HepG2 (cell line): ENCODE results near the gene LRRC27. TPM values are rescaled to one million over a fixed set of nuclear protein-coding genes. Genes with fewer than 3 reads are reported as not detected.

Source experiments
- BHLHE40 ChIP-seq: IDR thresholded peaks from 2 replicates; pipeline ENCODE4 v1.6.1; 2011; ENCODE audit warnings: low read length, improper control_type of control experiment
- GATAD1 ChIP-seq: IDR thresholded peaks from 2 replicates; pipeline ENCODE4 v1.6.1; 2016; ENCODE audit warnings: missing genetic modification reagents, missing compliant biosample characterization
- HOXA3 ChIP-seq: sonication (generic); formaldehyde crosslinking; IDR thresholded peaks from 2 replicates; pipeline ENCODE4 v1.5.0; 2020; ENCODE audit warnings: missing genetic modification reagents
- MAZ ChIP-seq, 2 experiments: sonication (generic) in 1 of 2; formaldehyde crosslinking in 1 of 2; IDR thresholded peaks; 2 replicates each; pipeline versions ENCODE4 v1.5.0 to v1.6.1; 2012 to 2020; ENCODE audit warnings: low read depth in 2 of 2, mild to moderate bottlenecking in 2 of 2, borderline replicate concordance in 1 of 2, improper control_type of control experiment in 1 of 2, low read length in 1 of 2, missing genetic modification reagents in 1 of 2, moderate library complexity in 1 of 2
- SIX1 ChIP-seq: sonication (generic); formaldehyde crosslinking; IDR thresholded peaks from 2 replicates; pipeline ENCODE4 v1.4.0; 2020; ENCODE audit warnings: missing genetic modification reagents, borderline replicate concordance
- TEAD3 ChIP-seq: optimal IDR thresholded peaks from 2 replicates; pipeline ENCODE3; 2016; ENCODE audit warnings: borderline replicate concordance
- XRCC5 ChIP-seq: fragments of 200-400 bp; formaldehyde crosslinking; optimal IDR thresholded peaks from 2 replicates; pipeline ENCODE3; 2017; ENCODE audit warnings: mild to moderate bottlenecking, low read length
- ZFX ChIP-seq: sonication (generic); formaldehyde crosslinking; IDR thresholded peaks from 2 replicates; pipeline ENCODE4 v1.4.0; 2020; ENCODE audit warnings: mild to moderate bottlenecking, low read depth, missing genetic modification reagents, moderate library complexity
- ZNF746 ChIP-seq: sonication (generic); formaldehyde crosslinking; IDR thresholded peaks from 2 replicates; pipeline ENCODE4 v1.8.0; 2022; ENCODE audit warnings: mild to moderate bottlenecking, missing genetic modification reagents
- polyA plus RNA-seq, 8 experiments: library from polyadenylated mRNA; depleted of rRNA in 3 of 8; stranded (reverse) in 7 of 8; unstranded in 1 of 8; fragments of >200 nt; fragmentation: Illumina TruSeq in 4 of 8; extraction: Trizol in 4 of 8; gene quantifications; 2 replicates each; pipeline versions ENCODE4 v1.2.1 to v1.2.3, GENCODE V29; 2011 to 2016; ENCODE audit warnings: low read depth in 4 of 8, missing spikeins in 1 of 8, mixed read lengths in 1 of 8; ENCODE audit not compliant: insufficient read depth in 1 of 8
- total RNA-seq, 5 experiments: library from RNA; depleted of rRNA; stranded (reverse); fragments of >200 nt; fragmentation: Illumina TruSeq; extraction: Trizol; gene quantifications; 2 replicates each; pipeline ENCODE4 v1.2.3, GENCODE V29; 2016; ENCODE audit warnings: low read depth in 1 of 5
- TF ChIP-seq, protein P1 (sequence below): sonication (generic); formaldehyde crosslinking; IDR thresholded peaks from 2 replicates; pipeline ENCODE4 v1.4.0; 2020; ENCODE audit warnings: mild to moderate bottlenecking, low read depth, missing genetic modification reagents
- TF ChIP-seq, protein P2 (sequence below): sonication (generic); formaldehyde crosslinking; IDR thresholded peaks from 2 replicates; pipeline ENCODE4 v1.5.0; 2020; ENCODE audit warnings: mild to moderate bottlenecking, missing genetic modification reagents, moderate library complexity
- TF ChIP-seq, protein P3 (sequence below): sonication (generic); formaldehyde crosslinking; IDR thresholded peaks from 2 replicates; pipeline ENCODE4 v1.4.0; 2020; ENCODE audit warnings: mild to moderate bottlenecking, missing genetic modification reagents

Gene LRRC27
- total and polyA plus RNA-seq, 2 of the 13 experiments (the other 11 are each of a cell fraction or from before 2014, with no cell fraction given), result 4.2 to 4.6 TPM

DNA sequence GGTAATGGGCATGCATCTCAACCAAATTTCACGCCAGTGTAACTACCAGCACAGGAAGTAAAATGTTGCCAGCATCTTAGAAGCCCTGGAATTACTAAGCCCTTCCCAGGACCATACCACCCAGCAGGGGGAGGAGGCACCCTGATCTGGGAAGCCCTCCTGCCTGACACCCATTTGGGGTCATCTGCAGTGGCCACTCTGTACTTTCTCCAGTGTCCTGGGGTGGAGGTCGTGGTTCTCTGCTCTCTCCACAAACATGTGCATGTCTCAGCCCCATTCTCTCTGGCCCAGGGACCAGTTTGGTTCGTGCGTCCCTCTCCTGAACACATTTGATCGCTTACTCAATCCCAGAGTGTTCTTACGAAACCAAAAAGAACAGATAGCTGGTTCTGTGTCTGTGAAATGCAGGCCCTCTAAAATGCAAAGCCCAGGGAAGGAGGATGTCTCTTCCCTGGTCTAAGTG lies 9.4 kb upstream of the LRRC27 start (continued):
- 0 out of 2 replicates have a peak, but pooled peaks have one; percentile 20 for TF ChIP-seq ZFX (CRISPR knock-in tag)
- peak; percentile 25; the same call in 1 of the 2 replicates for TF ChIP-seq HOXA3 (CRISPR knock-in tag)
- peak; percentile 89 for TF ChIP-seq TEAD3 (CRISPR knock-in tag)
- TF ChIP-seq ZNF746 (CRISPR knock-in tag), result no peak
- no peak for TF ChIP-seq GATAD1 (CRISPR knock-in tag)
- TF ChIP-seq, protein P1, sequence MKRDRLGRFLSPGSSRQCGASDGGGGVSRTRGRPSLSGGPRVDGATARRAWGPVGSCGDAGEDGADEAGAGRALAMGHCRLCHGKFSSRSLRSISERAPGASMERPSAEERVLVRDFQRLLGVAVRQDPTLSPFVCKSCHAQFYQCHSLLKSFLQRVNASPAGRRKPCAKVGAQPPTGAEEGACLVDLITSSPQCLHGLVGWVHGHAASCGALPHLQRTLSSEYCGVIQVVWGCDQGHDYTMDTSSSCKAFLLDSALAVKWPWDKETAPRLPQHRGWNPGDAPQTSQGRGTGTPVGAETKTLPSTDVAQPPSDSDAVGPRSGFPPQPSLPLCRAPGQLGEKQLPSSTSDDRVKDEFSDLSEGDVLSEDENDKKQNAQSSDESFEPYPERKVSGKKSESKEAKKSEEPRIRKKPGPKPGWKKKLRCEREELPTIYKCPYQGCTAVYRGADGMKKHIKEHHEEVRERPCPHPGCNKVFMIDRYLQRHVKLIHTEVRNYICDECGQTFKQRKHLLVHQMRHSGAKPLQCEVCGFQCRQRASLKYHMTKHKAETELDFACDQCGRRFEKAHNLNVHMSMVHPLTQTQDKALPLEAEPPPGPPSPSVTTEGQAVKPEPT (CRISPR knock-in tag), result no peak
- peak; percentile 62; the same call in 1 of the 2 replicates for TF ChIP-seq BHLHE40
- TF ChIP-seq, protein P2, sequence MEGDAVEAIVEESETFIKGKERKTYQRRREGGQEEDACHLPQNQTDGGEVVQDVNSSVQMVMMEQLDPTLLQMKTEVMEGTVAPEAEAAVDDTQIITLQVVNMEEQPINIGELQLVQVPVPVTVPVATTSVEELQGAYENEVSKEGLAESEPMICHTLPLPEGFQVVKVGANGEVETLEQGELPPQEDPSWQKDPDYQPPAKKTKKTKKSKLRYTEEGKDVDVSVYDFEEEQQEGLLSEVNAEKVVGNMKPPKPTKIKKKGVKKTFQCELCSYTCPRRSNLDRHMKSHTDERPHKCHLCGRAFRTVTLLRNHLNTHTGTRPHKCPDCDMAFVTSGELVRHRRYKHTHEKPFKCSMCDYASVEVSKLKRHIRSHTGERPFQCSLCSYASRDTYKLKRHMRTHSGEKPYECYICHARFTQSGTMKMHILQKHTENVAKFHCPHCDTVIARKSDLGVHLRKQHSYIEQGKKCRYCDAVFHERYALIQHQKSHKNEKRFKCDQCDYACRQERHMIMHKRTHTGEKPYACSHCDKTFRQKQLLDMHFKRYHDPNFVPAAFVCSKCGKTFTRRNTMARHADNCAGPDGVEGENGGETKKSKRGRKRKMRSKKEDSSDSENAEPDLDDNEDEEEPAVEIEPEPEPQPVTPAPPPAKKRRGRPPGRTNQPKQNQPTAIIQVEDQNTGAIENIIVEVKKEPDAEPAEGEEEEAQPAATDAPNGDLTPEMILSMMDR, result peak; percentile 43
- TF ChIP-seq SIX1, result no peak
- TF ChIP-seq, protein P3, sequence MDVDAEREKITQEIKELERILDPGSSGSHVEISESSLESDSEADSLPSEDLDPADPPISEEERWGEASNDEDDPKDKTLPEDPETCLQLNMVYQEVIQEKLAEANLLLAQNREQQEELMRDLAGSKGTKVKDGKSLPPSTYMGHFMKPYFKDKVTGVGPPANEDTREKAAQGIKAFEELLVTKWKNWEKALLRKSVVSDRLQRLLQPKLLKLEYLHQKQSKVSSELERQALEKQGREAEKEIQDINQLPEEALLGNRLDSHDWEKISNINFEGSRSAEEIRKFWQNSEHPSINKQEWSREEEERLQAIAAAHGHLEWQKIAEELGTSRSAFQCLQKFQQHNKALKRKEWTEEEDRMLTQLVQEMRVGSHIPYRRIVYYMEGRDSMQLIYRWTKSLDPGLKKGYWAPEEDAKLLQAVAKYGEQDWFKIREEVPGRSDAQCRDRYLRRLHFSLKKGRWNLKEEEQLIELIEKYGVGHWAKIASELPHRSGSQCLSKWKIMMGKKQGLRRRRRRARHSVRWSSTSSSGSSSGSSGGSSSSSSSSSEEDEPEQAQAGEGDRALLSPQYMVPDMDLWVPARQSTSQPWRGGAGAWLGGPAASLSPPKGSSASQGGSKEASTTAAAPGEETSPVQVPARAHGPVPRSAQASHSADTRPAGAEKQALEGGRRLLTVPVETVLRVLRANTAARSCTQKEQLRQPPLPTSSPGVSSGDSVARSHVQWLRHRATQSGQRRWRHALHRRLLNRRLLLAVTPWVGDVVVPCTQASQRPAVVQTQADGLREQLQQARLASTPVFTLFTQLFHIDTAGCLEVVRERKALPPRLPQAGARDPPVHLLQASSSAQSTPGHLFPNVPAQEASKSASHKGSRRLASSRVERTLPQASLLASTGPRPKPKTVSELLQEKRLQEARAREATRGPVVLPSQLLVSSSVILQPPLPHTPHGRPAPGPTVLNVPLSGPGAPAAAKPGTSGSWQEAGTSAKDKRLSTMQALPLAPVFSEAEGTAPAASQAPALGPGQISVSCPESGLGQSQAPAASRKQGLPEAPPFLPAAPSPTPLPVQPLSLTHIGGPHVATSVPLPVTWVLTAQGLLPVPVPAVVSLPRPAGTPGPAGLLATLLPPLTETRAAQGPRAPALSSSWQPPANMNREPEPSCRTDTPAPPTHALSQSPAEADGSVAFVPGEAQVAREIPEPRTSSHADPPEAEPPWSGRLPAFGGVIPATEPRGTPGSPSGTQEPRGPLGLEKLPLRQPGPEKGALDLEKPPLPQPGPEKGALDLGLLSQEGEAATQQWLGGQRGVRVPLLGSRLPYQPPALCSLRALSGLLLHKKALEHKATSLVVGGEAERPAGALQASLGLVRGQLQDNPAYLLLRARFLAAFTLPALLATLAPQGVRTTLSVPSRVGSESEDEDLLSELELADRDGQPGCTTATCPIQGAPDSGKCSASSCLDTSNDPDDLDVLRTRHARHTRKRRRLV (CRISPR knock-in tag), result no peak
- TF ChIP-seq XRCC5, result peak; percentile 28
- no peak for TF ChIP-seq MAZ (IDR thresholded peaks at IDR 0.05; ENCODE audit: borderline replicate concordance, low read depth, low read length)
- TF ChIP-seq MAZ (CRISPR knock-in tag; IDR thresholded peaks at IDR 0.05; ENCODE audit: low read depth), result no peak
